GM23338 (cell line): ENCODE measurements around the gene ELAC2. TPM values are rescaled to one million over a fixed set of nuclear protein-coding genes. Genes with fewer than 3 reads are reported as not detected.

Experiments
- ATAC-seq: fragments of 200-7000 bp; cut with Tn5 transposase; 3 replicates; pipeline ENCODE4 v1.9.1; 2020
- DNase-seq: peaks from one replicate; pipeline ENCODE4 v3.0.0-alpha.2; 2015; ENCODE audit warnings: low spot score
- H2AFZ ChIP-seq: fragments of 200-600 bp; sonication (generic); 2 replicates; pipeline ENCODE4 v1.8.0; 2016; ENCODE audit warnings: antibody characterized with exemption, mild to moderate bottlenecking, moderate library complexity
- H3F3A ChIP-seq: fragments of 200-600 bp; sonication (generic); replicated peaks from 2 replicates; pipeline ENCODE4 v1.8.0; 2017; ENCODE audit warnings: antibody characterized with exemption, mixed run types, low read depth
- H3K27ac ChIP-seq: fragments of 200-600 bp; sonication (generic); 2 replicates; pipeline ENCODE4 v1.6.1; 2016; ENCODE audit warnings: low read depth
- H3K27me3 ChIP-seq: fragments of 200-600 bp; sonication (generic); 2 replicates; pipeline ENCODE4 v1.8.0; 2016; ENCODE audit warnings: mild to moderate bottlenecking, mixed run types, moderate library complexity; ENCODE audit not compliant: insufficient read depth
- H3K36me3 ChIP-seq: fragments of 200-600 bp; sonication (generic); 2 replicates; pipeline ENCODE4 v1.8.0; 2016; ENCODE audit warnings: mild to moderate bottlenecking; ENCODE audit not compliant: insufficient read depth
- H3K4me1 ChIP-seq: fragments of 200-600 bp; sonication (generic); 2 replicates; pipeline ENCODE4 v1.8.0; 2016; ENCODE audit warnings: mild to moderate bottlenecking, moderate library complexity; ENCODE audit not compliant: insufficient read depth
- H3K4me2 ChIP-seq: fragments of 200-600 bp; sonication (generic); 2 replicates; pipeline ENCODE4 v1.7.1; 2017; ENCODE audit warnings: mixed run types
- H3K4me3 ChIP-seq: fragments of 200-600 bp; sonication (generic); 2 replicates; pipeline ENCODE4 v1.6.1; 2016; ENCODE audit warnings: mixed run types
- H3K79me2 ChIP-seq: fragments of 200-600 bp; sonication (generic); replicated peaks from 2 replicates; pipeline ENCODE4 v1.8.0; 2017; ENCODE audit warnings: mild to moderate bottlenecking; ENCODE audit not compliant: insufficient read depth
- H3K9me2 ChIP-seq: fragments of 200-600 bp; sonication (generic); 2 replicates; pipeline ENCODE4 v1.8.0; 2017; ENCODE audit not compliant: insufficient read depth
- H4K20me1 ChIP-seq: fragments of 200-600 bp; sonication (generic); replicated peaks from 2 replicates; pipeline ENCODE4 v1.8.0; 2017; ENCODE audit warnings: mild to moderate bottlenecking; ENCODE audit not compliant: insufficient read depth
- H3K27ac Mint-ChIP-seq: 2 replicates; pipeline ENCODE4 v1.8.0; 2020; ENCODE audit warnings: inconsistent platforms, mild to moderate bottlenecking, moderate library complexity, mixed read lengths
- H3K27me3 Mint-ChIP-seq: 3 replicates; pipeline ENCODE4 v1.8.0; 2022; ENCODE audit warnings: low read depth, mild to moderate bottlenecking, moderate library complexity, mixed read lengths, inconsistent platforms; ENCODE audit not compliant: insufficient read depth, poor library complexity
- H3K36me3 Mint-ChIP-seq: 3 replicates; pipeline ENCODE4 v1.8.0; 2021; ENCODE audit warnings: low read depth, mild to moderate bottlenecking, inconsistent platforms, moderate library complexity, mixed read lengths
- H3K4me1 Mint-ChIP-seq: 3 replicates; pipeline ENCODE4 v1.8.0; 2020; ENCODE audit warnings: mild to moderate bottlenecking, inconsistent platforms, mixed read lengths
- H3K4me3 Mint-ChIP-seq: 3 replicates; pipeline ENCODE4 v1.8.0; 2021; ENCODE audit warnings: moderate library complexity, mild to moderate bottlenecking, inconsistent platforms, mixed read lengths
- H3K9me3 Mint-ChIP-seq: 3 replicates; pipeline ENCODE4 v1.8.0; 2020; ENCODE audit warnings: moderate library complexity, mild to moderate bottlenecking, inconsistent platforms, mixed read lengths
- CREB1 ChIP-seq: fragments of 250-450 bp; sonication (Bioruptor Pico); IDR thresholded peaks from 2 replicates; pipeline ENCODE4 v1.5.0; 2020; ENCODE audit warnings: low read depth, mild to moderate bottlenecking, moderate library complexity
- EZH2 ChIP-seq: fragments of 200-600 bp; sonication (generic); IDR thresholded peaks from one replicate; pipeline ENCODE4 v1.8.0; 2017; ENCODE audit warnings: antibody characterized with exemption, mild to moderate bottlenecking, low read depth; ENCODE audit not compliant: unreplicated experiment
- EZH2phosphoT487 ChIP-seq: fragments of 200-600 bp; sonication (generic); IDR thresholded peaks from one replicate; pipeline ENCODE4 v1.8.1; 2018; ENCODE audit warnings: antibody characterized with exemption; ENCODE audit not compliant: unreplicated experiment
- JUNB ChIP-seq: IDR thresholded peaks from one replicate; pipeline ENCODE4 v1.6.1; 2016; ENCODE audit warnings: antibody characterized with exemption; ENCODE audit not compliant: unreplicated experiment
- NANOG ChIP-seq: IDR thresholded peaks from 2 replicates; pipeline ENCODE4 v1.6.1; 2016; ENCODE audit warnings: antibody characterized with exemption, borderline replicate concordance
- POLR2AphosphoS5 ChIP-seq: IDR thresholded peaks from 2 replicates; pipeline ENCODE4 v1.6.1; 2016; ENCODE audit warnings: antibody characterized with exemption, low read depth
- REST ChIP-seq: IDR thresholded peaks from one replicate; pipeline ENCODE4 v1.6.1; 2018; ENCODE audit warnings: antibody characterized with exemption; ENCODE audit not compliant: unreplicated experiment
- STAT1 ChIP-seq: IDR thresholded peaks from one replicate; pipeline ENCODE4 v1.6.1; 2016; ENCODE audit warnings: antibody characterized with exemption; ENCODE audit not compliant: unreplicated experiment
- ZNF114 ChIP-seq: fragments of 250-450 bp; sonication (Bioruptor Pico); IDR thresholded peaks from 2 replicates; pipeline ENCODE4 v1.5.0; 2020; ENCODE audit warnings: mild to moderate bottlenecking, moderate library complexity
- ZNF331 ChIP-seq: fragments of 250-450 bp; sonication (Bioruptor Pico); IDR thresholded peaks from 2 replicates; pipeline ENCODE4 v1.5.0; 2020; ENCODE audit warnings: low read depth, mild to moderate bottlenecking, moderate library complexity
- ZNF462 ChIP-seq: fragments of 250-450 bp; sonication (Bioruptor Pico); IDR thresholded peaks from 2 replicates; pipeline ENCODE4 v1.5.0; 2020; ENCODE audit warnings: mild to moderate bottlenecking, moderate library complexity
- polyA plus RNA-seq: library from polyadenylated mRNA; unstranded; fragments of >200 nt; fragmentation: Nextera tagmentation; extraction: Ambion mirVana; gene quantifications from 2 replicates; pipeline ENCODE4 v1.2.1, GENCODE V29; 2016
- total RNA-seq: library from RNA; depleted of rRNA; stranded (reverse); fragments of >200 nt; shearing (Covaris generic); gene quantifications from 2 replicates; pipeline ENCODE4 v1.2.3, GENCODE V29; 2014
- TF ChIP-seq, protein P1 (sequence below), 2 experiments: fragments of 200-600 bp in 1 of 2; sonication (generic) in 1 of 2; conservative IDR thresholded peaks; 2 replicates each; pipeline versions ENCODE4 v1.5.1 to v1.6.1; 2016 to 2017; ENCODE audit warnings: antibody characterized with exemption in 2 of 2, low read depth in 2 of 2, mild to moderate bottlenecking in 2 of 2, moderate library complexity in 1 of 2
- TF ChIP-seq, protein P2 (sequence below): IDR thresholded peaks from 2 replicates; pipeline ENCODE4 v1.6.1; 2016; ENCODE audit warnings: antibody characterized with exemption

Gene ELAC2
- total and polyA plus RNA-seq, 2 experiments from 2014 or later, result 49.9 to 203 TPM

DNA sequence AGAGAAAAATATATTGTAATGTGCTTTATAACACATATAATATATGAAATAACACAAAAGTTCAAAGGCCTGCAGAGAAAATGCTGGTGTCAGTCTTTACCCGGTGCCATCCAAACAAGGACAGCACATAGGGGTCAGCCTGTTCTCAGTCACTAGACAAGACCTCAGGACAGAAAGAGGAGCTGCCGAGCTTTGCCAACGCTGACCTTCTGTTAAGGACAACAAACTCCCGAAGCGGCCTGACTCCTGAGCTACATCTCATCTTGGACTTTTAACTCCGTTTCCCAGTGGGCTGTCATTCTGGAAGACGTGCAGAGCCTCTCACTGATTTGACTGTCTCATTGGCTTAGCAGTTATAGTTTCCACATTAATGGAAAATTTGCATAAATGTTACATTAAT lies 6.9 kb downstream of the ELAC2 start:
- Histone ChIP-seq H3K4me1 (no peaks in the 10 kb centered on the region), H3K4me3 (no peak overlapping the region), H3F3A (no peaks in the 10 kb centered on the region), H3K27ac (no peak overlapping the region), H3K79me2 (peaks cover 11% of the 10 kb centered on the region), H3K27me3 (no peaks in the 10 kb centered on the region), H3K4me2 (no peak overlapping the region), H3K36me3 (peaks cover 87% of the 10 kb centered on the region), H3K9me2 (no peaks in the 10 kb centered on the region), H4K20me1 (peaks cover 31% of the 10 kb centered on the region), H2AFZ (no peak overlapping the region)
- Mint-ChIP-seq H3K27me3 (no peaks in the 10 kb centered on the region), H3K27ac (no peak overlapping the region), H3K4me1 (no peaks in the 10 kb centered on the region), H3K9me3 (no peaks in the 10 kb centered on the region), H3K4me3 (no peak overlapping the region), H3K36me3 (peaks cover 89% of the 10 kb centered on the region)
- ATAC-seq (no peak), DNase-seq (no peak)
- TF ChIP-seq POLR2AphosphoS5, result no peak
- TF ChIP-seq ZNF331 (CRISPR knock-in tag), result no peak
- no peak for TF ChIP-seq ZNF462 (CRISPR knock-in tag)
- no peak for TF ChIP-seq ZNF114 (CRISPR knock-in tag)
- TF ChIP-seq, protein P1, sequence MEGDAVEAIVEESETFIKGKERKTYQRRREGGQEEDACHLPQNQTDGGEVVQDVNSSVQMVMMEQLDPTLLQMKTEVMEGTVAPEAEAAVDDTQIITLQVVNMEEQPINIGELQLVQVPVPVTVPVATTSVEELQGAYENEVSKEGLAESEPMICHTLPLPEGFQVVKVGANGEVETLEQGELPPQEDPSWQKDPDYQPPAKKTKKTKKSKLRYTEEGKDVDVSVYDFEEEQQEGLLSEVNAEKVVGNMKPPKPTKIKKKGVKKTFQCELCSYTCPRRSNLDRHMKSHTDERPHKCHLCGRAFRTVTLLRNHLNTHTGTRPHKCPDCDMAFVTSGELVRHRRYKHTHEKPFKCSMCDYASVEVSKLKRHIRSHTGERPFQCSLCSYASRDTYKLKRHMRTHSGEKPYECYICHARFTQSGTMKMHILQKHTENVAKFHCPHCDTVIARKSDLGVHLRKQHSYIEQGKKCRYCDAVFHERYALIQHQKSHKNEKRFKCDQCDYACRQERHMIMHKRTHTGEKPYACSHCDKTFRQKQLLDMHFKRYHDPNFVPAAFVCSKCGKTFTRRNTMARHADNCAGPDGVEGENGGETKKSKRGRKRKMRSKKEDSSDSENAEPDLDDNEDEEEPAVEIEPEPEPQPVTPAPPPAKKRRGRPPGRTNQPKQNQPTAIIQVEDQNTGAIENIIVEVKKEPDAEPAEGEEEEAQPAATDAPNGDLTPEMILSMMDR (conservative IDR thresholded peaks at IDR 0.05; ENCODE audit: low read depth in 2 of 2), result no peak
- TF ChIP-seq STAT1, result no peak
- no peak for TF ChIP-seq EZH2
- no peak for TF ChIP-seq JUNB
- TF ChIP-seq EZH2phosphoT487, result no peak
- no peak for TF ChIP-seq REST
- TF ChIP-seq NANOG, result no peak
- no peak for TF ChIP-seq CREB1 (CRISPR knock-in tag)
- TF ChIP-seq, protein P2, sequence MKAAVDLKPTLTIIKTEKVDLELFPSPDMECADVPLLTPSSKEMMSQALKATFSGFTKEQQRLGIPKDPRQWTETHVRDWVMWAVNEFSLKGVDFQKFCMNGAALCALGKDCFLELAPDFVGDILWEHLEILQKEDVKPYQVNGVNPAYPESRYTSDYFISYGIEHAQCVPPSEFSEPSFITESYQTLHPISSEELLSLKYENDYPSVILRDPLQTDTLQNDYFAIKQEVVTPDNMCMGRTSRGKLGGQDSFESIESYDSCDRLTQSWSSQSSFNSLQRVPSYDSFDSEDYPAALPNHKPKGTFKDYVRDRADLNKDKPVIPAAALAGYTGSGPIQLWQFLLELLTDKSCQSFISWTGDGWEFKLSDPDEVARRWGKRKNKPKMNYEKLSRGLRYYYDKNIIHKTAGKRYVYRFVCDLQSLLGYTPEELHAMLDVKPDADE, result no peak
